Endothelial cell of umbilical vein (primary cell): Measurements from ENCODE around the gene PGAP6. TPM values are rescaled to one million over a fixed set of nuclear protein-coding genes. Genes with fewer than 3 reads are reported as not detected.
A peak's percentile ranks its signal among the peaks of the same experiment; 100 is the strongest.

ENCODE experiments used
- BruUV-seq: library from RNA; stranded (reverse); fragments of 400-500 nt; replicated peaks from 2 replicates; lab custom pipeline; 2021; lab: Mats Ljungman, UMichigan
- CTCF ChIA-PET: fragments of 300-600, 350-600 bp; sonication (Branson Sonifier 250); formaldehyde crosslinking; loops from one replicate; lab custom pipeline; 2021; ENCODE audit warnings: antibody characterized with exemption, inconsistent platforms; lab: Charles Lee
- POLR2A ChIA-PET: fragments of 300-600, 350-600 bp; sonication (Branson Sonifier 250); formaldehyde crosslinking; loops from one replicate; lab custom pipeline; 2021; ENCODE audit warnings: antibody characterized with exemption, inconsistent platforms; lab: Charles Lee
- DNase-seq: peaks from one replicate; pipeline ENCODE4 v3.0.0-alpha.2; 2011; ENCODE audit warnings: low read depth, low spot score
- FAIRE-seq: peaks from 2 replicates; lab custom pipeline; 2011; peaks lifted over from hg19 to GRCh38; lab: Jason Lieb, UNC
- H2AFZ ChIP-seq: 2 replicates; pipeline ENCODE4 v1.6.0; 2012; ENCODE audit warnings: low read depth, low read length, control low read depth, inconsistent platforms
- H3K27ac ChIP-seq: 2 replicates; pipeline ENCODE4 v1.5.1; 2011; ENCODE audit warnings: low read depth, mild to moderate bottlenecking, control low read depth, low read length, moderate library complexity; ENCODE audit not compliant: insufficient read depth
- H3K27me3 ChIP-seq, 2 experiments: 2 replicates each; pipeline versions ENCODE4 v1.6.0 to v1.6.1; 2011; ENCODE audit warnings: low read length in 2 of 2, mixed read lengths in 1 of 2; ENCODE audit not compliant: control insufficient read depth in 2 of 2, insufficient read depth in 2 of 2
- H3K36me3 ChIP-seq, 2 experiments: 2 replicates in 1 of 2; 3 replicates in 1 of 2; pipeline ENCODE4 v1.5.1; 2011; ENCODE audit warnings: low read length in 2 of 2, mild to moderate bottlenecking in 1 of 2, moderate library complexity in 1 of 2; ENCODE audit not compliant: control insufficient read depth in 2 of 2, insufficient read depth in 2 of 2; ENCODE audit errors: extremely low read depth in 1 of 2
- H3K4me1 ChIP-seq: 3 replicates; pipeline ENCODE4 v1.5.1; 2011; ENCODE audit warnings: mild to moderate bottlenecking, low read length; ENCODE audit not compliant: control insufficient read depth, insufficient read depth; ENCODE audit errors: extremely low read depth
- H3K4me2 ChIP-seq: 2 replicates; pipeline ENCODE4 v1.6.1; 2011; ENCODE audit warnings: low read length, control low read depth, mixed read lengths; ENCODE audit not compliant: insufficient read depth
- H3K4me3 ChIP-seq, 3 experiments: fragments of 200-600 bp in 1 of 3; sonication (generic), shearing (Covaris generic) in 1 of 3; replicated peaks in 1 of 3; 2 replicates each; pipeline ENCODE4 v1.5.1; 2011 to 2016; ENCODE audit warnings: control low read depth in 3 of 3, low read length in 3 of 3, mild to moderate bottlenecking in 2 of 3, inconsistent platforms in 1 of 3, low read depth in 1 of 3, moderate library complexity in 1 of 3; ENCODE audit not compliant: insufficient read depth in 1 of 3
- H3K79me2 ChIP-seq: 2 replicates; pipeline ENCODE4 v1.6.0; 2012; ENCODE audit warnings: low read length, inconsistent platforms; ENCODE audit not compliant: control insufficient read depth, insufficient read depth
- H3K9ac ChIP-seq: replicated peaks from 2 replicates; pipeline ENCODE3; 2011; ENCODE audit warnings: low read length, control low read depth; ENCODE audit not compliant: insufficient read depth; ENCODE audit errors: extremely low read depth
- H3K9me1 ChIP-seq: replicated peaks from 3 replicates; pipeline ENCODE4 v1.6.0; 2011; ENCODE audit warnings: mild to moderate bottlenecking, low read length; ENCODE audit not compliant: control insufficient read depth, insufficient read depth; ENCODE audit errors: extremely low read depth
- H3K9me3 ChIP-seq: replicated peaks from 2 replicates; pipeline ENCODE4 v1.5.1; 2012; ENCODE audit warnings: low read length, inconsistent platforms; ENCODE audit not compliant: control insufficient read depth, insufficient read depth
- H4K20me1 ChIP-seq: replicated peaks from 2 replicates; pipeline ENCODE3; 2011; ENCODE audit warnings: mild to moderate bottlenecking, low read length; ENCODE audit not compliant: control insufficient read depth, insufficient read depth; ENCODE audit errors: extremely low read depth
- POLR2A ChIP-seq: IDR thresholded peaks from 2 replicates; pipeline ENCODE4 v1.6.1; 2012; ENCODE audit warnings: low read depth, mild to moderate bottlenecking, control low read depth, low read length
- POLR2AphosphoS5 ChIP-seq: IDR thresholded peaks from 2 replicates; pipeline ENCODE4 v1.6.1; 2012; ENCODE audit warnings: low read depth, mild to moderate bottlenecking, control low read depth, low read length, moderate library complexity; ENCODE audit not compliant: insufficient read depth
- dilution Hi-C: fragments of 300-500 bp; cut with MboI; formaldehyde crosslinking; loops from one replicate; pipeline ENCODE4 v1.15.0; 2019; ENCODE audit warnings: low sequenced_read_pairs; ENCODE audit not compliant: extremely low pct_ligation_motif_present
- intact Hi-C: fragments of 100-400 bp; cut with micrococcal nuclease; formaldehyde crosslinking; loops from one replicate; pipeline ENCODE4 v1.10.0; 2022
- polyA plus RNA-seq, 4 experiments: library from polyadenylated mRNA; depleted of rRNA in 3 of 4; stranded (reverse) in 3 of 4; unstranded in 1 of 4; fragments of >200 nt; gene quantifications; 2 replicates each; pipeline versions ENCODE4 v1.2.1 to v1.2.3, GENCODE V29; 2011 to 2012; ENCODE audit warnings: missing spikeins in 1 of 4
- total RNA-seq: library from RNA; stranded (reverse); gene quantifications from 2 replicates; pipeline ENCODE4 v1.2.3, GENCODE V29; 2021
- TF ChIP-seq, protein P1 (sequence below), 2 donors: IDR thresholded peaks; 1 replicate in 1 of 2; 2 replicates in 1 of 2; pipeline ENCODE4 v1.5.1; 2011; ENCODE audit warnings: low read length in 2 of 2, mild to moderate bottlenecking in 2 of 2, moderate library complexity in 2 of 2, control low read depth in 1 of 2, inconsistent platforms in 1 of 2, low read depth in 1 of 2; ENCODE audit not compliant: insufficient read depth in 1 of 2; ENCODE audit errors: extremely low read depth in 1 of 2

PGAP6 gene
- total and polyA plus RNA-seq, 2 donors (not counting 3 experiments of a cell fraction or from before 2014, with no cell fraction given): 89.8 to 365 TPM

DNA sequence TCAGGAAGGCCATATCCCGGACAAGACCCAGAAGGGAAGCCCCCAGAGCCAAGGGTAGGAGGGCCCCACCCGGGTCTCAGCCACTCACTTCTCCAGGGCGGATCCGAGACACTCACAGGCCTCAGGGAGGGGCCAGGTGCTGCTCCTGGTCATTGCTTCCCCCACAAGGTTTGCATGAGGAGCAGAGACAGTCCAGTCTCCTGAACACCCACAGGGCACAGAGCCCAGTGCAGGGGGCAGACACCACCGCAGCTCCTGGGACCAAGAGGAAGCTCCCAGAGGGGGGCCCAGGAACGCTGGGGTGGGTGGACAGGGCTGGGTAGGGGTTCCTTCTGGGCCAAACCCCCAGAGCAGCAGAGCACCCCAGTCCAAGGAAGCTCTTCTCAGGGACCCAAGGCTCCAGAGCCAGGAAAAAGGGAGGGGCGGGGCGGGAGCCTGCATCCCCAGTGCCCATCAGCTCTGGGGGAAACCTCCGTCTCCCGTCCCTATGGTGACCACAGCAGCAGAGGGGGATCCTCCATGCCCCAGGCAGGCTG, 10.7 kb downstream of the PGAP6 start:
- no peak overlapping the region for H3K4me3 ChIP-seq
- no TSS peak for BruUV-seq
- no peaks in the 10 kb centered on the region for H3K9me1 ChIP-seq
- ChIA-PET POLR2A (no interaction called here), CTCF (interaction anchor here (0.6 to 1.8 kb wide), 6 partner anchors 9 to 266 kb away, joined by 3 to 13 read pairs (median 4); partner anchors contain the start of gene DECR2)
- H3K36me3 ChIP-seq: peaks cover 7 to 49% of the 10 kb centered on the region in 2 experiments
- DNase-seq (no peak), FAIRE-seq (no peak)
- no peaks in the 10 kb centered on the region for H3K9me3 ChIP-seq
- H3K9ac ChIP-seq: peak overlapping the region; percentile 29
- no peak overlapping the region for H3K27ac ChIP-seq
- no peaks in the 10 kb centered on the region for H3K79me2 ChIP-seq
- H4K20me1 ChIP-seq: no peaks in the 10 kb centered on the region
- no peak overlapping the region for H2AFZ ChIP-seq
- H3K4me2 ChIP-seq: peak overlapping the region; percentile 31
- dilution Hi-C loops (no loop called here), intact Hi-C loops (loop anchor here (1.0 kb wide), 2 partner anchors 10 to 18 kb away; partner anchors contain the start of gene PGAP6)
- TF ChIP-seq, protein P1, sequence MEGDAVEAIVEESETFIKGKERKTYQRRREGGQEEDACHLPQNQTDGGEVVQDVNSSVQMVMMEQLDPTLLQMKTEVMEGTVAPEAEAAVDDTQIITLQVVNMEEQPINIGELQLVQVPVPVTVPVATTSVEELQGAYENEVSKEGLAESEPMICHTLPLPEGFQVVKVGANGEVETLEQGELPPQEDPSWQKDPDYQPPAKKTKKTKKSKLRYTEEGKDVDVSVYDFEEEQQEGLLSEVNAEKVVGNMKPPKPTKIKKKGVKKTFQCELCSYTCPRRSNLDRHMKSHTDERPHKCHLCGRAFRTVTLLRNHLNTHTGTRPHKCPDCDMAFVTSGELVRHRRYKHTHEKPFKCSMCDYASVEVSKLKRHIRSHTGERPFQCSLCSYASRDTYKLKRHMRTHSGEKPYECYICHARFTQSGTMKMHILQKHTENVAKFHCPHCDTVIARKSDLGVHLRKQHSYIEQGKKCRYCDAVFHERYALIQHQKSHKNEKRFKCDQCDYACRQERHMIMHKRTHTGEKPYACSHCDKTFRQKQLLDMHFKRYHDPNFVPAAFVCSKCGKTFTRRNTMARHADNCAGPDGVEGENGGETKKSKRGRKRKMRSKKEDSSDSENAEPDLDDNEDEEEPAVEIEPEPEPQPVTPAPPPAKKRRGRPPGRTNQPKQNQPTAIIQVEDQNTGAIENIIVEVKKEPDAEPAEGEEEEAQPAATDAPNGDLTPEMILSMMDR (IDR thresholded peaks at IDR 0.05; ENCODE audit: extremely low read depth in 1 of 2, insufficient read depth in 1 of 2, low read depth in 1 of 2, low read length in 2 of 2): no peak
- no peaks in the 10 kb centered on the region for H3K27me3 ChIP-seq
- H3K4me1 ChIP-seq: peaks cover 8% of the 10 kb centered on the region

DNA sequence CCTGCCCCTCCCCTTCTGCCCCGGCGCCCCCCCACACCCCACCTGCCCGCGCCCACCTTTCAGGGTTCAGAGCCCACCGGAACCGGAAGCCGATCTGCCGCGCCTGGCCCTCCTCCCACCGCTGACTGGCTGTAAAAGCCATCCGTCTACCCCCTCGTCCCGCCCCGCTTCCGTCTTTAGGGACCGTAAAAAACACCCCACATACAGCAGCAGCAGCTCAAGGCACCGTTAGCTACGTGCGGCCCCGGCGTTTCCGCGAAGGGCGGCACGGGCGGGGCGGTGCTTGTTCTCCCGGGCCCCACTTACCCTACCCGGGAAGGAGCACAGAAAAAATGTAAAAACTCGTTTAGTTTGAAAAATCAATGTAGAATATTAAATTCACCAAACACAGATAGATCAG, 11.3 kb downstream of the PGAP6 start, which contains the start of gene MRPL28:
Gene MRPL28 (minus strand): TSS at position 96 of the 400 bp plus-strand sequence. CDS start 320 bp downstream, outside the sequence.
- H3K9me1 ChIP-seq: no peaks in the 10 kb centered on the region
- peaks cover 7 to 48% of the 10 kb centered on the region in 2 experiments for H3K36me3 ChIP-seq
- H3K79me2 ChIP-seq: no peaks in the 10 kb centered on the region
- FAIRE-seq: peak; percentile 97
- H3K4me3 ChIP-seq: peak within 1 kb of the TSS in 2 of 3 experiments; percentile 3 to 47
- intact Hi-C loops: loop anchor here (1.0 kb wide), 2 partner anchors 11 to 17 kb away; partner anchors contain the start of gene PGAP6
- H3K9ac ChIP-seq: peak within 1 kb of the TSS; percentile 29
- peak within 1 kb of the TSS; percentile 39 for H3K4me2 ChIP-seq
- dilution Hi-C loops: no loop called here
- peak; percentile 96 for DNase-seq
- ChIA-PET CTCF (interaction anchor here (0.8 to 1.8 kb wide), 5 partner anchors 9 to 266 kb away, joined by 3 to 13 read pairs (median 4); partner anchors contain the start of gene AXIN1), POLR2A (no interaction called here)
- no peak within 1 kb of the TSS for H2AFZ ChIP-seq
- H3K4me1 ChIP-seq: peaks cover 8% of the 10 kb centered on the region
- H3K27me3 ChIP-seq: no peaks in the 10 kb centered on the region
- TF ChIP-seq, protein P1 (IDR thresholded peaks at IDR 0.05; ENCODE audit: extremely low read depth in 1 of 2, insufficient read depth in 1 of 2, low read depth in 1 of 2, low read length in 2 of 2): no peak
- TF ChIP-seq POLR2A (peak; percentile 71), POLR2AphosphoS5 (peak; percentile 82)
- BruUV-seq: no TSS peak
- no peaks in the 10 kb centered on the region for H3K9me3 ChIP-seq
- no peak within 1 kb of the TSS for H3K27ac ChIP-seq
- H4K20me1 ChIP-seq: no peaks in the 10 kb centered on the region
